Choroid plexus epithelial cell (primary cell): Measurements from ENCODE around the gene GCNT2.

Experiments used
- DNase-seq: peaks from one replicate; pipeline ENCODE4 v3.0.0-alpha.2; 2010; ENCODE audit warnings: low read depth
- H3K4me3 ChIP-seq: 2 replicates; pipeline ENCODE4 v1.5.1; 2011; ENCODE audit warnings: low read depth, mild to moderate bottlenecking, control low read depth, low read length, moderate library complexity
- CTCF ChIP-seq: conservative IDR thresholded peaks from 2 replicates; pipeline ENCODE4 v1.5.1; 2011; ENCODE audit warnings: low read depth, mild to moderate bottlenecking, control low read depth, inconsistent platforms, low read length, moderate library complexity

Gene GCNT2

GRCh38 chr6:10633216-10633615, 112.1 kb downstream of the GCNT2 start:
- DNase-seq = peak; percentile 54

GRCh38 chr6:10640412-10640811, 119.3 kb downstream of the GCNT2 start:
- TF ChIP-seq CTCF = no peak
- no peak overlapping the region for H3K4me3 ChIP-seq
- no peak for DNase-seq

More at GRCh38 chr6:10633216-10633615, 112.1 kb downstream of the GCNT2 start:
- no peak overlapping the region for H3K4me3 ChIP-seq
- no peak for TF ChIP-seq CTCF

GRCh38 chr6:10641528-10641927, 120.4 kb downstream of the GCNT2 start:
- no peak overlapping the region for H3K4me3 ChIP-seq
- no peak for DNase-seq
- TF ChIP-seq CTCF = no peak

- no peak for DNase-seq
- no peak overlapping the region for H3K4me3 ChIP-seq
- TF ChIP-seq CTCF = no peak
These were observed 122.1 kb downstream of the GCNT2 start for GRCh38 chr6:10643201-10643651.

GRCh38 chr6:10644225-10644624, 123.1 kb downstream of the GCNT2 start:
- no peak for TF ChIP-seq CTCF
- no peak overlapping the region for H3K4me3 ChIP-seq

GRCh38 chr6:10655508-10656055, 134.4 kb downstream of the GCNT2 start:
- no peak for DNase-seq
- no peak overlapping the region for H3K4me3 ChIP-seq
- TF ChIP-seq CTCF = no peak

More at GRCh38 chr6:10644225-10644624, 123.1 kb downstream of the GCNT2 start:
- DNase-seq = no peak

GRCh38 chr6:10658910-10659698, 138.0 kb downstream of the GCNT2 start:
- peak; percentile 4 for DNase-seq
- no peak for TF ChIP-seq CTCF
- peak overlapping the region; percentile 50 for H3K4me3 ChIP-seq
